Neural progenitor cell (in vitro differentiated cells): ENCODE data around the gene CSTF1.

ENCODE experiments used
- EZH2 ChIP-seq: fragments of 200-600 bp; sonication (generic); IDR thresholded peaks from 2 replicates; pipeline ENCODE4 v1.6.1; 2017; ENCODE audit warnings: antibody characterized with exemption, mild to moderate bottlenecking, moderate library complexity
- EZH2phosphoT487 ChIP-seq: fragments of 200-600 bp; sonication (generic); IDR thresholded peaks from 2 replicates; pipeline ENCODE4 v1.6.1; 2017; ENCODE audit warnings: antibody characterized with exemption
- TF ChIP-seq, protein P1 (sequence below): fragments of 200-600 bp; sonication (generic); IDR thresholded peaks from 2 replicates; pipeline ENCODE4 v1.5.1; 2017; ENCODE audit warnings: antibody characterized with exemption, mild to moderate bottlenecking

DNA sequence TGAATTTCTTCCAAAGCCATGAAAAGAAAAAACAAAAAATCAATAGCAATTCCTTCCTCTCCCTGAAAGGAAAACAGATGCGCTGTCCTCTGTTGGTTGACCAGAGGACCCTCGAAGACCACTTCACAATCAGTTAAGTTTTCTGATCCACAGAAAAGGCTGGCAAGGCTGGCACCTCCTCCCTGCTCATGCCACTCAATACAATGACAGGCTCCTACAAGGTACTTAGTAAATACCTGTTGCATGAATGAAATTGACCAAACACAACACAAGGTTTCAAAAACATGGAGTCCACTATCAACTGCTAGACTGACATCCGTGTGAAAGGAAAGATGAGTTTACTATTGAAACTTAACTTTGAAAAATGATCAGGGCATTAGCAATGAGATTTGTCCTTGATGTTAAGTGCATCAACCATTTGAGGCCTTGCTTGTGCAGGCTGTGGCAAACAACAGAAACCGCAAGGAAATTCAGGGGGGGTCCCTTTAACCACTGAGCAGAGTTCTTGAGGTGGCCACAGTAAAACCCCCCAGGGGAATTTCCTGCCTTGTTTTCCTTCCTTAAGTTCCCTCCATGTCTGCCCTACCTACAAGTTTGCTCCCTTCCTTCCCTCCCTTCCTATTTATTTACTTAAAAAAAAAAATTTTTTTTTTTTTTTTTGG is 48.0 kb downstream of the CSTF1 start:
- TF ChIP-seq, protein P1, sequence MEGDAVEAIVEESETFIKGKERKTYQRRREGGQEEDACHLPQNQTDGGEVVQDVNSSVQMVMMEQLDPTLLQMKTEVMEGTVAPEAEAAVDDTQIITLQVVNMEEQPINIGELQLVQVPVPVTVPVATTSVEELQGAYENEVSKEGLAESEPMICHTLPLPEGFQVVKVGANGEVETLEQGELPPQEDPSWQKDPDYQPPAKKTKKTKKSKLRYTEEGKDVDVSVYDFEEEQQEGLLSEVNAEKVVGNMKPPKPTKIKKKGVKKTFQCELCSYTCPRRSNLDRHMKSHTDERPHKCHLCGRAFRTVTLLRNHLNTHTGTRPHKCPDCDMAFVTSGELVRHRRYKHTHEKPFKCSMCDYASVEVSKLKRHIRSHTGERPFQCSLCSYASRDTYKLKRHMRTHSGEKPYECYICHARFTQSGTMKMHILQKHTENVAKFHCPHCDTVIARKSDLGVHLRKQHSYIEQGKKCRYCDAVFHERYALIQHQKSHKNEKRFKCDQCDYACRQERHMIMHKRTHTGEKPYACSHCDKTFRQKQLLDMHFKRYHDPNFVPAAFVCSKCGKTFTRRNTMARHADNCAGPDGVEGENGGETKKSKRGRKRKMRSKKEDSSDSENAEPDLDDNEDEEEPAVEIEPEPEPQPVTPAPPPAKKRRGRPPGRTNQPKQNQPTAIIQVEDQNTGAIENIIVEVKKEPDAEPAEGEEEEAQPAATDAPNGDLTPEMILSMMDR: no peak
- TF ChIP-seq EZH2phosphoT487 (no peak), EZH2 (no peak)
